Mesenchymal stem cell (in vitro differentiated cells and primary cell): ENCODE results near the gene XRN2.

Experiments
- DNase-seq: peaks from one replicate; pipeline ENCODE4 v3.0.0-alpha.2; 2013
- H2AFZ ChIP-seq: one replicate; pipeline ENCODE4 v1.6.1; 2013; ENCODE audit warnings: low read depth, mild to moderate bottlenecking, control low read depth, inconsistent platforms, low read length, moderate library complexity
- H2AK5ac ChIP-seq: 2 replicates; pipeline ENCODE4 v1.6.1; 2013; ENCODE audit warnings: low read length, moderate library complexity, mild to moderate bottlenecking, inconsistent platforms; ENCODE audit not compliant: severe bottlenecking
- H2BK120ac ChIP-seq: one replicate; pipeline ENCODE4 v1.6.1; 2013; ENCODE audit warnings: low read depth, mild to moderate bottlenecking, inconsistent platforms, low read length, moderate library complexity
- H2BK12ac ChIP-seq, 2 experiments: one replicate each; pipeline ENCODE4 v1.6.1; 2013; ENCODE audit warnings: inconsistent platforms in 2 of 2, low read length in 2 of 2, mild to moderate bottlenecking in 2 of 2, moderate library complexity in 2 of 2, control low read depth in 1 of 2
- H2BK15ac ChIP-seq: one replicate; pipeline ENCODE4 v1.6.1; 2013; ENCODE audit warnings: mild to moderate bottlenecking, low read depth, inconsistent platforms; ENCODE audit not compliant: poor library complexity, severe bottlenecking
- H2BK5ac ChIP-seq: 2 replicates; pipeline ENCODE4 v1.6.1; 2013; ENCODE audit warnings: low read depth, mild to moderate bottlenecking, low read length, control low read depth, inconsistent platforms; ENCODE audit not compliant: poor library complexity, severe bottlenecking
- H3K14ac ChIP-seq, 2 experiments: one replicate each; pipeline ENCODE4 v1.6.1; 2013; ENCODE audit warnings: inconsistent platforms in 2 of 2, low read length in 2 of 2, control low read depth in 1 of 2, mild to moderate bottlenecking in 1 of 2, moderate library complexity in 1 of 2
- H3K18ac ChIP-seq, 2 experiments: one replicate each; pipeline ENCODE4 v1.6.1; 2013; ENCODE audit warnings: inconsistent platforms in 2 of 2, low read length in 2 of 2, control low read depth in 1 of 2, low read depth in 1 of 2, mild to moderate bottlenecking in 1 of 2
- H3K23ac ChIP-seq, 2 experiments: one replicate each; pipeline ENCODE4 v1.6.1; 2013; ENCODE audit warnings: inconsistent platforms in 2 of 2, low read length in 2 of 2, mild to moderate bottlenecking in 2 of 2, moderate library complexity in 2 of 2, control low read depth in 1 of 2
- H3K27ac ChIP-seq: 2 replicates; pipeline ENCODE4 v1.5.1; 2013; ENCODE audit warnings: mild to moderate bottlenecking, moderate library complexity, low read length, control low read depth, inconsistent platforms; ENCODE audit not compliant: poor library complexity, severe bottlenecking
- H3K27me3 ChIP-seq, 2 experiments: 2 replicates each; pipeline versions ENCODE4 v1.6.1 to v1.7.0; 2013; ENCODE audit warnings: low read length in 2 of 2, mild to moderate bottlenecking in 2 of 2, moderate library complexity in 2 of 2, control low read depth in 1 of 2, inconsistent platforms in 1 of 2; ENCODE audit not compliant: control insufficient read depth in 1 of 2, insufficient read depth in 1 of 2
- H3K36me3 ChIP-seq, 2 experiments: 2 replicates each; pipeline versions ENCODE4 v1.6.1 to v1.7.0; 2013; ENCODE audit warnings: low read length in 2 of 2, control low read depth in 1 of 2, inconsistent platforms in 1 of 2, low read depth in 1 of 2, mild to moderate bottlenecking in 1 of 2; ENCODE audit not compliant: insufficient read depth in 2 of 2, control insufficient read depth in 1 of 2
- H3K4ac ChIP-seq, 2 experiments: one replicate each; pipeline ENCODE4 v1.6.1; 2013; ENCODE audit warnings: inconsistent platforms in 2 of 2, low read length in 2 of 2, mild to moderate bottlenecking in 2 of 2, moderate library complexity in 2 of 2, control low read depth in 1 of 2, low read depth in 1 of 2
- H3K4me1 ChIP-seq: 2 replicates; pipeline ENCODE4 v1.6.1; 2013; ENCODE audit warnings: low read depth, low read length, control low read depth; ENCODE audit not compliant: control insufficient read depth, insufficient read depth
- H3K4me2 ChIP-seq: 2 replicates; pipeline ENCODE4 v1.6.1; 2013; ENCODE audit warnings: low read length, mild to moderate bottlenecking, inconsistent platforms; ENCODE audit not compliant: poor library complexity, severe bottlenecking
- H3K4me3 ChIP-seq, 2 experiments: 2 replicates each; pipeline versions ENCODE4 v1.5.1 to v1.7.0; 2013; ENCODE audit warnings: low read length in 2 of 2, mild to moderate bottlenecking in 2 of 2, control low read depth in 1 of 2, low read depth in 1 of 2; ENCODE audit not compliant: insufficient read depth in 1 of 2
- H3K79me1 ChIP-seq: replicated peaks from 2 replicates; pipeline ENCODE4 v1.6.1; 2013; ENCODE audit warnings: mild to moderate bottlenecking, control low read depth, low read length, inconsistent platforms; ENCODE audit not compliant: poor library complexity, severe bottlenecking
- H3K9ac ChIP-seq: 2 replicates; pipeline ENCODE4 v1.7.0; 2013; ENCODE audit warnings: mild to moderate bottlenecking, low read length, moderate library complexity
- H3K9me3 ChIP-seq: 2 replicates; pipeline ENCODE4 v1.7.0; 2013; ENCODE audit warnings: mild to moderate bottlenecking, low read length; ENCODE audit not compliant: control insufficient read depth
- H4K8ac ChIP-seq: one replicate; pipeline ENCODE4 v1.6.1; 2013; ENCODE audit warnings: inconsistent platforms, mild to moderate bottlenecking, low read length, moderate library complexity
- H4K91ac ChIP-seq: one replicate; pipeline ENCODE4 v1.6.1; 2013; ENCODE audit warnings: mild to moderate bottlenecking, low read length, inconsistent platforms
- WGBS: methylation state at CpG from one replicate; pipeline ENCODE4 v1.1.7; 2013; ENCODE audit warnings: mixed read lengths; 5-methylcytosine and 5-hydroxymethylcytosine counted together

The XRN2 gene

DNA sequence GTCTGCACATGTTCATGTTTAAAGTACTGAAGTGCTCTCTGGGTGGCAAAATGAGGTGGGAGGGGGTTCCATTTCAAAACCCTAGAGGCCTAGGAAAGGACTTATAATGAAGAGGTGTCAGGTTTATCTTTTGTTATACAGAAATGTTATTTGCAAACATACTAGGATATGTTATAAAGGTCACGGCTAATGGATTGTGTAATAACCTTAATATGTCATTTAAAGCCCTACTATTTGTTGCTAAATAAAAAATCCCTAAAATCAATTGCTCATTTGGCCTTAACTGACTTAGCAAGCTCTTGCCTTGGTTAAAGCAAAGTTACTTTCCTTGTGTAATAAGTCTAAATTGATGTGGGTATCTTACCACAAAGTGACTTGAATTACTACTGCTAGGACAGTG, 85.4 kb downstream of the XRN2 start:
- Histone ChIP-seq H2BK12ac (no peak overlapping the region), H3K4me2 (no peak overlapping the region), H2AK5ac (no peak overlapping the region), H3K9me3 (no peaks in the 10 kb centered on the region), H3K4me1 (peaks cover 5% of the 10 kb centered on the region), H4K91ac (no peak overlapping the region), H3K27ac (no peak overlapping the region), H2BK5ac (no peak overlapping the region), H2BK120ac (no peak overlapping the region), H3K14ac (no peak overlapping the region), H2BK15ac (no peak overlapping the region), H3K27me3 (peaks cover 24 to 26% of the 10 kb centered on the region in 2 experiments), H3K36me3 (peaks cover 4 to 69% of the 10 kb centered on the region in 2 experiments), H3K4me3 (no peak overlapping the region), H3K18ac (no peak overlapping the region), H4K8ac (no peak overlapping the region), H3K9ac (no peak overlapping the region), H3K23ac (no peak overlapping the region), H3K79me1 (peaks cover 1% of the 10 kb centered on the region), H3K4ac (no peak overlapping the region), H2AFZ (no peak overlapping the region)
- no peak for DNase-seq
- no CpG with 5 or more reads among the region's 1 CpG for WGBS

DNA sequence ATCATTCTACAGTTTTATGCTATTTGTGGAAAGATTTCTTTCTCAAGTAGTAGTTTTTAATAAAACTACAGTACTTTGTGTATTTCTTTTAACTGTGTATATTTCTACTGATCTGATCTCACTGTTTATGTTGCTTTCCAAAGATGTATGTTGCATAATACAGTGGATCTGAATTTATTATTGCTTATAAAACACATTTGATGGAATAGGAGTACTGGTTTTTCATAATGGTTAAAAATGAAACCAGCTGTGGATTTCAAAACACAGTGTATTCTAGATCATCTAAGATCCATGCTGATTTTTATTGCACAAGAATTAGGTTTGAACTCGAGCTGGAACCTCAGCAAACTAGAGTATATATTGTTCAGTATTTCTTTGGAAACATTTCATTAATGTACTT, 86.2 kb downstream of the XRN2 start:
- Histone ChIP-seq H3K4ac (no peak overlapping the region), H2AFZ (no peak overlapping the region), H3K18ac (no peak overlapping the region), H3K4me2 (no peak overlapping the region), H2BK120ac (no peak overlapping the region), H3K9ac (no peak overlapping the region), H3K79me1 (peaks cover 1% of the 10 kb centered on the region), H4K91ac (no peak overlapping the region), H3K27me3 (peaks cover 30 to 32% of the 10 kb centered on the region in 2 experiments), H3K36me3 (peaks cover 4 to 61% of the 10 kb centered on the region in 2 experiments), H3K23ac (no peak overlapping the region), H2BK12ac (no peak overlapping the region), H3K4me1 (peaks cover 5% of the 10 kb centered on the region), H2BK5ac (no peak overlapping the region), H4K8ac (no peak overlapping the region), H3K4me3 (no peak overlapping the region), H3K9me3 (no peaks in the 10 kb centered on the region), H2AK5ac (no peak overlapping the region), H3K14ac (no peak overlapping the region), H2BK15ac (no peak overlapping the region), H3K27ac (no peak overlapping the region)
- DNase-seq: no peak
- no CpG with 5 or more reads among the region's 1 CpG for WGBS

- H2BK5ac ChIP-seq: no peak overlapping the region
- H3K4me1 ChIP-seq: peaks cover 7% of the 10 kb centered on the region
- no peak overlapping the region for H2AK5ac ChIP-seq
- H3K18ac ChIP-seq: no peak overlapping the region
- H3K79me1 ChIP-seq: peaks cover 1% of the 10 kb centered on the region
- no peak overlapping the region for H3K4me2 ChIP-seq
- DNase-seq: no peak
- no peaks in the 10 kb centered on the region for H3K9me3 ChIP-seq
- H3K27ac ChIP-seq: no peak overlapping the region
- no peak overlapping the region for H4K8ac ChIP-seq
- no peak overlapping the region for H2BK120ac ChIP-seq
- peaks cover 37 to 46% of the 10 kb centered on the region in 2 experiments for H3K27me3 ChIP-seq
- H3K36me3 ChIP-seq: peaks cover 4 to 50% of the 10 kb centered on the region in 2 experiments
- no peak overlapping the region for H2BK15ac ChIP-seq
- no peak overlapping the region for H3K9ac ChIP-seq
- no peak overlapping the region for H3K4me3 ChIP-seq
- H3K23ac ChIP-seq: no peak overlapping the region
- H4K91ac ChIP-seq: no peak overlapping the region
- H2BK12ac ChIP-seq: no peak overlapping the region
- no peak overlapping the region for H3K4ac ChIP-seq
- WGBS: 78% methylated on average over 7 of the region's 7 CpGs
- H3K14ac ChIP-seq: no peak overlapping the region
- no peak overlapping the region for H2AFZ ChIP-seq
Observed at GRCh38 chr20:21390768-21391167, 87.6 kb downstream of the XRN2 start.

DNA sequence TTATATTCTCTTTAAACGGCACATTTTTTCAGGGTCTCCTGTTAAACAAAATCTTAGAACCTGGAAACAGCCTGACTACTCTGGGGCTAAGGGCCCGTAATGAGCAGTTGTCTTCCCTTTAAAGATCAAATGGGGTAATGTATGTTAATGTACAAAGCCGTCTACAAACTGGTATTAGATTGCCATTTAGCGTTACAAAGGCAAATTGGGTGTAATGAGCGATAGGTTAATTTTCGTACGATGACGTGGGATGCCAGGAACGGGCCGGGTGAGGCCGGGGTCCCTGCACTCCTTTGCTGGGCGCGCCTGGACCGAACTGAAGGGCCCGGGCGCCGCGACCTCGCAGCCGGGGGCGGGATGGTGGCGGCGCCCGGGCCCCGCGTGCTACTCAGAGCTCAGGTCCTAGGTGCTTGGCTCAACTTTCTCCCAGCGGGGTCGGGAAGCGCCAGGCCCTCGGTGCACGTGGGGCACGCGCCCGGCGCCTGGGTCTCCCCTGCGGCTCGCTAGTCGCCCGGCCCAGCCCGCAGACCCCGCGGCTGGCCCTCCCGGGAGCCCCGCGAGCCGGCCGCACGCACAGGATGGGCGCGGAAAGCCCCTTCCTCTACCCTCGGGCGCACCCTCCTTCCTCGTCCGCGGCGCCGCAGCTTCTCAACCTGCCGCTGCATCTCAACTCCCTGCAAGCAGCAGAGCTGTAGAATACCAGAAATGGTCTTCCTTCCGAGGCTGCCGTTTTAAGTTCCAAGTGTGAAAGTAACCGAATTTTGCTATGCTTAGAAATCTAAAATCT, 88.2 kb downstream of the XRN2 start:
- Histone ChIP-seq H2BK15ac (no peak overlapping the region), H2AFZ (no peak overlapping the region), H3K4ac (no peak overlapping the region), H3K4me3 (peak overlapping the region in 1 of 2 experiments; percentile 10), H3K27ac (no peak overlapping the region), H3K14ac (no peak overlapping the region), H3K9me3 (no peaks in the 10 kb centered on the region), H3K9ac (no peak overlapping the region), H2BK120ac (no peak overlapping the region), H3K27me3 (peaks cover 38 to 52% of the 10 kb centered on the region in 2 experiments), H4K91ac (no peak overlapping the region), H3K4me2 (peak overlapping the region; percentile 66), H2BK5ac (no peak overlapping the region), H3K18ac (no peak overlapping the region), H3K4me1 (peaks cover 13% of the 10 kb centered on the region), H2BK12ac (no peak overlapping the region), H4K8ac (no peak overlapping the region), H3K23ac (peak overlapping the region in 1 of 2 experiments; percentile 83), H3K79me1 (peaks cover 1% of the 10 kb centered on the region), H2AK5ac (no peak overlapping the region), H3K36me3 (peaks cover 4 to 44% of the 10 kb centered on the region in 2 experiments)
- no peak for DNase-seq
- 6% methylated on average over 55 of the region's 61 CpGs for WGBS
